Activated naive CD4-positive, alpha-beta T cell treated with Interleukin-2 at 50 U/mL for 16 hours (primary cell): ENCODE measurements around the gene ARHGEF39.
"Not testable (repeated sequence)": the region's sequence is repeated elsewhere in the genome, so short reads cannot be mapped to it uniquely, and the experiment has no call there.

Source experiments
- DNase-seq: peaks from one replicate; pipeline ENCODE4 v3.0.0-alpha.2; 2020

ARHGEF39 gene

DNA sequence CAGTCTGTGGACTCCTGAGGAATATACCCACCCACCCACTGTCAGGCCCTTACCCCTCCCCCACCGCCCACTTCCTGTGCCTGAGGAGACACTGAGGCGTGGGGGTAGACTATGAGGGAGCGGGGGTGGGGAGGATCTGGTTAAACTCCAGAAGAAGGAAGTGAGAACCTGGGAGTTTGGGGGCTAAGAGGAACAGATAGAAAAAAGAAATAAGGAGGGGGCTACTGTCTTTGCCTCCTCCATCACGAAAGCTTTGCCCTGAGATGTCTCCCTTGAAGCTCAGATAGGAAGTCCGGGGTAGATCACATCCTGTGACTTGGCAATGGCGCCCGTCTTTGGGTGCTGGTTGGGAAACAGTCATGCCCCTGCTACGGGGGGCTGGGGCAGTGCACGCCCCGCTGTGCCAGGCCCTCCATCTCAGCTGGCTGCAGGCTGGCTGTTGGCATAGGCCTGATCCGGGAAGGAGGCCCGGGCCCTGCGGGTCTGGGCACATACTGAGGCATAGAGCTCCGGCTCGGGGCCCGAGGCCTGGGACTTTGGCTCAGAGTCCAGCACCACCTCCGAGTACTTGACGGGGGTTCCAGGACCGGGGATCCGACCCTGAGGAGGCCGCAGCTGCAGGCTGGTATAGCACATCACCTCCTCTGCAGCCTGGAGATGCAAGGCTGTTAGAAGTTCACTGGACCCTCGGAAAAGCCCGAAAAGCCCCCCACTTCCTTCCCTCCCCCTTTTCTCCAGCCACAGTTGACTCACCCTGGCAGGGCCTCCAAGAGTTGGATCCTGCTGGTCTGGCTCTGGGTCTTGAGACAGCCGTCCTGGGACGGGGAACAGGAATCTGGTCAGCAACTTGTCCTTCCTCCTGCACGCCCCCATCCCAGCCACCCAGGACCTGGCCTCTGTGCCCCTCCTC, 15.3 kb downstream of the ARHGEF39 start:
- peak; percentile 53 for DNase-seq

GRCh38 chr9:35646533-35647265, 18.3 kb downstream of the ARHGEF39 start:
- DNase-seq: peak; percentile 93

- no peak for DNase-seq
Observed at GRCh38 chr9:35646153-35646532, 18.9 kb downstream of the ARHGEF39 start.

GRCh38 chr9:35645736-35646135, 19.3 kb downstream of the ARHGEF39 start:
- not testable (repeated sequence) for DNase-seq

- no peak for DNase-seq
Observed at GRCh38 chr9:35643046-35643445, 21.9 kb downstream of the ARHGEF39 start.

- DNase-seq: not testable (repeated sequence)
Observed at GRCh38 chr9:35641478-35641877, 23.5 kb downstream of the ARHGEF39 start.

DNA sequence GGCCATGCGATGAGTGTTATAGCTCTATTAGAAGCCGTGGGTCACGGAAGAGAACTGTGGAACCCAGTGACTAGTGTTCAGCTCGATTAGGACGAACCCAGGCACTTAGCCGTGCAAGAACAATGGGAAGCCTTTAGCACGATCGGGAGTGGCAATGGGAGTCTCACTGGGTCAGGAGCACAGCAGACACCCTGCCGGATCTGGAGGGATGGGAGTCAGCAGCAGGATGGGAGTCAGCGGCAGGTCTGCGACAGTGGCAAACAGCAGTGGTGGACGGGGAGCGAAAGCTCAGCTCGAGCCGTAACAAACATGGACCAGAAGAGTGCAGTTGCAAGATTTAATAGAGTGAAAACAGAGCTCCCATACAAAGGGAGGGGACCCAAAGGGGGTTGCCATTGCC, 24.6 kb downstream of the ARHGEF39 start:
- DNase-seq: not testable (repeated sequence)

DNA sequence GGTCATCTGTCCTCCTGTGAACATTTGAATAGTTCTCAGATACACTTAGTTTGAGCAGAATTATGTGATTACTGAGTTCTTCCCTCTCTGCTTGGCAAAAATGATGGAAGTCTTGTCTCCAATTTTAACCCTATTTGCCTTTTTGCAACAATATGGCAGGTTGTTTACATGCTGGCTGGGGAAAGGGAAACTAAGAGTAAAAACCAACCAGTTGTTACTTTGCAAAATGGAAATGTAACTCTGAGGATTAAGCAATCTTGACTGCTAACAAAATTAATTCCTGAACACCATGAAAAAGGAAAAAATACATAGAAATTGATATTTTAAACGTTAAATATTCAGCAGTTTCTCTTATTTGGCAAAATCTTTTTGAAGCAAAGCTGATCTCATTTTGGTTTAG, 25.4 kb downstream of the ARHGEF39 start:
- DNase-seq: no peak

GRCh38 chr9:35639225-35639624, 25.8 kb downstream of the ARHGEF39 start:
- DNase-seq: not testable (repeated sequence)

DNA sequence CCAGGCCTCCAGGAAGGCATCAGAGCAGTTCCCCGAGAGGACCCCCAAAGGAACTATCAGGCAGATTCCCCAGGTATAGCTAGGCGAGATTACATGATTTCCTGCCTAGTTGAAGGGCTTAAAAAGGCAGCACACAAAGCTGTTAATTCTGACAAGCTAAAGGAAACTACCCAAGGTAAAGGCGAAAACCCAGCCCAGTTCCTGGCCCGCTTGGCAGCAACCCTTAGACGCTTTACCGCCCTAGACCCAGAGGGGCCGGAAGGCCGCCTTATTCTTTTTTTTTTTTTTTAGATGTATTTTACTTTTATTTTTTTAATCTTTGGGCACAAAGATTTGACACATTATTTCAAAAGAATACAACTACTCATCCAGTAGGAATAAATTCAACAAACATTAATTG, 26.2 kb downstream of the ARHGEF39 start:
- DNase-seq: not testable (repeated sequence)

GRCh38 chr9:35637427-35637955, 27.5 kb downstream of the ARHGEF39 start:
- DNase-seq: not testable (repeated sequence)

DNA sequence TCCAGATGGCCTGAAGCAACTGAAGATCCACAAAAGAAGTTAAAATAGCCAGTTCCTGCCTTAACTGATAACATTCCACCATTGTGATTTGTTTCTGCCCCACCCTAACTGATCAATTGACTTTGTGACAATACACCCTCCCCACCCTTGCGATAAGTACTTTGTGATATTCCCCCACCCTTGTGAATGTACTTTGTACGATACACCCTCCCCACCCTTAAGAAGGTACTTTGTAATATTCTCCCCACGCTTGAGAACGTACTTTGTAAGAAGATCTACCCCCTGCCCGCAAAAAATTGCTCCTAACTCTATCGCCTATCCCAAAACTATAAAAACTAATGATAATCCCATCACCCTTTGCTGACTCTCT, 28.1 kb downstream of the ARHGEF39 start:
- not testable (repeated sequence) for DNase-seq

- no peak for DNase-seq
Observed at GRCh38 chr9:35636135-35636876, 28.7 kb downstream of the ARHGEF39 start.

GRCh38 chr9:35635730-35636129, 29.3 kb downstream of the ARHGEF39 start:
- no peak for DNase-seq

DNA sequence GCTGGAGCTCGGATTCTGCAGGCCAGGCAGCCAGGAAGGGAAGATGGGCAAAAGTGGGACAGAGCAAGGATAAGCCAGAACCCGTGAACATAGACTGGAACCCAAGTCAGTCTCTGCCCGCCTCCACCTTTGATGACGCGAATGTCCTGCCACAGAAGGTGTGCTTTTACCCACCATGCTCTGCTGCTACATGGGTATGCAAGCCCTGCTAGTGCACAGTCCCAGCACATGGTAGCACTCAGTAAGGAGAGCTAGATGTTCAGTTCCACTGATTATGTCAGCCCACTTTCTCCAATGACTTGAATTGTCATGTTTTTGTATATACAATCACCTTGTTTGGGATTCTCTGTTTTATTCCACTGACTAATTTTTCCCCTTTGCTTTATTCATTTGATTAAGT, 35.4 kb downstream of the ARHGEF39 start:
- no peak for DNase-seq

DNA sequence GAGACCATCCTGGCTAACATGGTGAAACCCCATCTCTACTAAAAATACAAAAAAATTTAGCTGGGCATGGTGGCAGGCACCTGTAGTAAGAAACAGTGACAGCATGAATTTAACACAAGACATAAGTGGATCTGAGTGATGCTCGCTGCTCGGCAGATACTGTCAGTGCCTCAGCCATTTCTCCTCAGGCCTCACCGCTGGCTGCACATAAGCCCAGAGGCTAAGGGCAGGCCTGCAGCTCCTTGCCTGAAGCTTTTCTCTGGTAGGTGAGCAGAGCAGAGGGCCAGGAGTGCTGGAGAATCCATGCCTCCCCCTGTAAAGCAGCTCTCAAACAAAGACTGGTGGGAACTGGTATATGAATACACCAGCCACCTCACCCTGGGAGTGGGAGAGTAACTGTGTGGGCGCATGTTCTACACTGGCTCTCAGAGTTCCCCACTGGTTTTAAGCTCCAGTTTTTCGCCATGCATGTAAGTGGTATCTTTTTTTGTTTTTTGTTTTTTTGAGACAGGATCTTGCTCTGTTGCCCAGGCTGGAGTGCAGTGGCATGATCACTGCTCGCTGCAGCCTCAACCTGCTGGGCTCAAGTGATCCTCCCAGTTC, 36.5 kb downstream of the ARHGEF39 start:
- DNase-seq: no peak

GRCh38 chr9:35627575-35627974, 37.4 kb downstream of the ARHGEF39 start:
- no peak for DNase-seq

GRCh38 chr9:35619800-35620158, 45.2 kb downstream of the ARHGEF39 start:
- peak; percentile 49 for DNase-seq

DNA sequence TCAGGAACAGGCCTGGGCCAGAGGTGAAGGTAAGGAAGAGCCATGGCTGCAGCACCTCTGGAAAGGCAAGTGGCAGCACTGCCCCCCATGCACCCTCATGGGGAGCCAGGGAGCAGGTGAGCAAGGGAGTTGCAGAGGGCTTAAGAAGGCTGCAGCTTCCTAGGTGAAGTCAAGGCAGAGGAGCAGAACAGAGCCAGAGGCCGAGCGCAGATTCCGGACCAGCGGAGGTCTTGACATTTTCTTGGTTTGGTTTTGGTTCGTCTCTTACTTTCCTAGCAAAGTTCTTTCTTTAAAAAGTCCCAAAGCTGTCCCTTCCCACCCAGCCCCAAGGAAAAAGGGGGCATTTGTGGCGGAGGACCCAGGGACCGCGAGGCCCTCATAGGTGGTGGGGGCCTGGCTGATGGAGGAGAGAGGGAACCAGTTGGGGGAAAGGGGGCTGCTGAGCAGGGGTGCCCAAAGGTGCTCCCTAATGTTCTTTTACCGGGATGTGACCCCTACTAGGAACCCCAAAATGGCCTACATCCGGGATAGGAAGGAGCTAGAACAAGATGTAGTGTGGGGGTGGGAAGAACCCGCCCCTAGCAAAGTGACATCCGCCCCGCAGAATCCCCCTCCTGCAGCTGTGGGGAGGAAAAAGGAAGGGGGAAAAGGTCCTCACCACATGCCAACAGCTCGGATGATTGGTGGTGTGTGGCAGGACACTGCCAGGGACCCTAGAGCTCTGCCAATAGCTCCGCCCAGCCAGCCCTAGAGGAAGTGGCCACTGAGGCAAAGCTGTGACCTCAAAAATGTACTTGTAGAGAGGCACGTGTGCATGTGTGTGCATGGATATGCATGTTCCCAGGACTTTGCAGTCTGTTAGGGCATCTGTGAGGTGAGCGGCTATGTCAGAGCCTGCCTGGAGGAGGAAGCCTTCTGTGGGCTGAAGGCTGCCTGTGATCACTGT, 45.9 kb downstream of the ARHGEF39 start:
- DNase-seq: peak; percentile 41

DNA sequence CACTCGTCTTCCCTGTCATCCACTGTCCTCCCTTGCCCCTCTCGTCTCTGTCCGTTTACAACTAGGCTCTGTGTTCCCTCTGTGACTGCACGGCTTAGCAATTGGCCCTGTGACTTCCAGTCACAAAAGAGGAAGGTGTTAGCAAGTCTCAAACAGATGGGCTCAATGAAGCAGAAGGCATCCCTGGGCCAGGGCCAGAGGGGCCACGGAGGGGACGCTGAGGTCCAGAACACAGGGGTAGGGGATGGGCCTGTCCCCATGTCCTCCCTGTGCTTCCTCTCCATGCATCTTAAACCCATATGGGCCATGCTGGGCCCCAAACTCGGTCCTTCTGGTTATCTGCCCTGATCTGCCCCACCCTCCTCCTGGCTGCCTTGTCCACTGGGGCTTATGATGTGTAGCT, 46.7 kb downstream of the ARHGEF39 start, which contains the start of gene CD72:
TSS of gene CD72 (minus strand) at position 89 of the 403 bp plus-strand sequence. CDS start 110 bp downstream, outside the sequence.
- DNase-seq: no peak

- DNase-seq: no peak
Observed at GRCh38 chr9:35617548-35617947, 47.4 kb downstream of the ARHGEF39 start.
